ENCODE results near the gene TBP.

GRCh38 chr6:170542031-170542719 lies 12.0 kb upstream of the TBP start:
- TF ChIP-seq EP300 (IDR thresholded peaks at IDR 0.05; ENCODE audit: borderline replicate concordance) (no peak), RAD21 (IDR thresholded peaks at IDR 0.05; ENCODE audit: low read depth) (no peak), REST (IDR thresholded peaks at IDR 0.05; ENCODE audit: low read depth) (no peak), USF1 (IDR thresholded peaks at IDR 0.05) (no peak), MAX (IDR thresholded peaks at IDR 0.05) (no peak)

Data from Ishikawa (cell line).